ENCODE measurements around the gene GDPD5.
A peak's percentile ranks its signal among the peaks of the same experiment; 100 is the strongest.

GDPD5 gene

DNA sequence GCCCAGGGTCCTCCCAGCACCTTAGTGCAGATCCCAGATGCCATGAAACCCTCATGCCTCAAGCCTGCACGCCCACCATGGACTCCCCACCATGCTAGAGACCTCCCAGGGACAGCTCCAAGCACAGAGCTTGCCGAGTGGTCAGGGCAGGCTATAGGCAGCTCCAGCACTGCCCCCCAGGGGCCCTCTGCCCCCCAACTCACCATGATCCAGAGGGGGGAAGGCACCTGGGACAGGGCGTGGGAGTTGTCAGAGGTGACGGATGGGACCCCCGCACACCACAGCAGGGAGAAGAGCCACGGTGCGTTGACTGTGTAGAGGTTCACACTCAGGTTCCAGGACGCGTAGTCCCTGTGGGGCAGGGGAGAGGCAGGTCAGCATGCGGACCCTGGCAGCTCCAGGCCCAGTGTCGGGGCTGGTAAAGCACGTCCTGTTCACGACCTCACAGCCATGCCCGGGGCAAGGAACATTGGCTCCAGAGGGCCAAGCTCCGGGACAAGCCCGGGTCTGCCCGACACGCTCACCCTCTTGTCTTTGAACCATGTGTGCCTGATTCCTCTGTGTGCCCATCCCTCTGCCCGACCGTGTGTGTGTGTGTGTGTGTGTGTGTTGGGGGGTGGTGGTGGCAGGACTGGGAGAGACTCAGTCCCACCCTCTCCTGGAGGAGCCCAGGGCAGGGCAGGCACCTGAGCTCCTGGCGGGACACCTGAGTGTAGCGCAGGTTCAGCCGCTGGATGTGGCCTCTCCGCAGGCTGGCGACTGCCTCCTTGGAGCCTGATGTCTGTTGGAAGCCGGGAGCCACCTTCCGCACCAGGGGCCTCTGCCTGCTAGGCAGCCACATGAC, 84.6 kb downstream of the GDPD5 start:
- DNase-seq, result no peak
- intact Hi-C loops (cut with DNase I), result no loop called here

DNA sequence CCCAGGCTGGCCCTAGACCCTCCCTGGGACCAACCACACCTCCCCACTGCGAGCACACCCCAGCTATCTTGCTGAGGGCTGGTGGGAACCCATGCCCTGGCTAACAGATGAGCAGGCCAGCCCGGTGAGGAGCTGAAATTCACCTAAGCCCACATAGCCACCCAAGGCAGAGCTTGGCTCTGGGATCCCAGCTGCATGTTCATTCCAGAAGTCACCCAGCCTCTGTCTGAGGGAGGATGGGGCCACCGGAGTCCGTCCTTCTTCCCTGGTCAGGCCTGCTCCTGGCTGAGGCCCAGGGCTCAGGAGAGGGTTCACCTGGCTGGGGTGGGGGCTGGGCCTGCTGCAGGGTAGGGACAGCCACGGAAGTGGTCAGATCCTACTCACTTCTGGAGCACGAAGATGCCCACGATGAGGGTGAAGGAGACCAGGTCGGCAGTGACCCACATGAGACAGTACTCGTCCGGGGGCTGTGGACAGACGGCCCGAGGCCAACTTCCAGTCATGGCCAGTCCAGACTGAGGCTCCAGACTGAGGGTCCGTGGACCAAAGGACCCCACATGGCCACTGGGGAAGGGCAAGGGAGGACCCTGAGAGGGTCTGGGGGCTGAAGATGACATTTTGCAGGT, 86.1 kb downstream of the GDPD5 start:
- intact Hi-C loops (cut with DNase I), result no loop called here
- DNase-seq, result no peak

DNA sequence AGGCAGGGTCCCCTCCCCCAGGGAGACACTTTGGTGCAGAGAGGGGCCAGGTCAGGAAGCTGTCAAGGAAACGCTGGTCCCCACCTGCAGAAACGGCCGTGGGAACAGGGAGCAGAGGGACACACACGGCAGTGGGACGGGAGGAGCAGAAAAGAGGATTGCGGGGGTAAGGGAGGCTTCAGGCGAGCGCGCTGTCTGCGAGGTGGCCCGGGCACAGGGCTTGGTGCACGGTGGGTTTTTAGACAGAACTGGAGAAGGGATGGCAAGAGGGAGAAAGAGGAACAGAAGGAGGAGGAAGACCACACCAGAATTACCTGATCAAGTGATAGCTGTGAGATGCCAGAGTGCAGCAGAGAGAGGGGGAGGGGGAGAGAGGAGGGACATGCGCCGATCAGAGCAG, 86.7 kb downstream of the GDPD5 start:
- no peak for DNase-seq
- intact Hi-C loops (cut with DNase I), result no loop called here

DNA sequence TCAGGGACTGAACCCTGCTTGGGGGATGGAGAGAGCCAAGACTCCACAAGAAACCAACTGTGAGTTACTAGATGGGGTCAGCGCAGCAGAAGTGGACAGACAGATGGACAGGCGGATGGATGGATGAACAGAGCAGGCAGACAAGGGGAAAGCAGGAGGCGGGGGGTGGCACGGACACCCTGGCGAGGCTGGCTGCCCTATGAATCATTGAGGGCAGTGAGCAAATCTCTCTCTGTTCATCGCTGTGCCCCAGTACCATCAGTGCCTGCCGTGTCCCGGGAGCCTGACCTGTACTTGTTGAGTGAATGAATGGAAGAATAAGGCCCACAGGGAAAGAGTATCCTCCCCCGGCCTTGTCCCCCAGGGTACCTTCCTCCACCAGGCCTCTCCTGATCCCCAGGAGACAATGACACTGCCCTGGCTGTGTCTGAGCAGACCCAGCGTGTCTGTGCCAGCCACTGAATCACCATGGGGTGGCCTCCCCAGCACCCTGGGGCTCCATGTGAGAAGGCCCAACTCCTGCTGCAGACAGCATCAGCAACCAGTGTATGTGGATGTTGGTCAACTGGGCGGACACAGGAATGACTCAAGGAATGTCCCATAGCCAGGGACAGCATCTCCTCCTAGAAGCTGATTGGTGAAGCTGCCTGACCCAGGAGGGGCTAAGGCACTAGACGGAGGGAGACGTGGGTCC, 87.6 kb downstream of the GDPD5 start:
- no peak for DNase-seq
- intact Hi-C loops (cut with DNase I), result no loop called here

DNA sequence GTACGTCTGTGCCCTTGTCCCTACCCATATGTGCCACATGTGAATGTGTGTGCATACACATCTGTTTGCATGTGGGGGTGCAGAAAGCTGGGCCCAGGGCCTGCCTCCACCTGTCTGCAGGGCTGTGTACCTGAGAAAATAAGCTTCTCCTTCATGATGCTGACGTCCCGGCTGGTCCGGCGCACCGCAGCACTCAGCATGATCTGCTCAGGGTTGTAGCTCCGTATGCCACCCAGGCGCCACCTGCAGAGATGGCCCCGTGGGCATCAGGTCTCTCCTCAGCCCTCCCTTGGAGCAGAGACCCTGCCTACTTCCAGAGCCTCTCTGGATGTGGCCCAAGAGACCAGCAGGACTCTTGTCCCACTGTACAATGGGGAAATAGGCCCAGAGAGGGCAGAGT, 88.9 kb downstream of the GDPD5 start:
- intact Hi-C loops (cut with DNase I), result no loop called here
- DNase-seq, result no peak

DNA sequence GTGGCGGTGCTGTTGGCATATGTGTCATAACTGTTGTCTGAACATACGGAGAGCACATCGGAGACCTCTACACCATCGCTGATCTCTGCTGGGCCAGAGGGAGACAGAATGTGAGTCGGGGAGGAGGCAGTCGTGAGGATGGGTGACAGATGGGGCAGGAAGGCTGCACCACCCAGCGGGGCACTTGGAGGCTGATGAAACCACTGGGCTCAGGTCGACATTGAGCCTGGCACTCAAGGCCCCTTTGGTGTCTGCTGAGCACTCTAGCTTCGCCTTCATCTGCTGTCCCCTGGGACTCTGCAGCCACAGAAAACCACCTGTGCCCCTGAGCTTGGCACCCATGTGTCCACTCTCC, 90.2 kb downstream of the GDPD5 start:
- DNase-seq, result no peak
- intact Hi-C loops (cut with DNase I), result no loop called here

DNA sequence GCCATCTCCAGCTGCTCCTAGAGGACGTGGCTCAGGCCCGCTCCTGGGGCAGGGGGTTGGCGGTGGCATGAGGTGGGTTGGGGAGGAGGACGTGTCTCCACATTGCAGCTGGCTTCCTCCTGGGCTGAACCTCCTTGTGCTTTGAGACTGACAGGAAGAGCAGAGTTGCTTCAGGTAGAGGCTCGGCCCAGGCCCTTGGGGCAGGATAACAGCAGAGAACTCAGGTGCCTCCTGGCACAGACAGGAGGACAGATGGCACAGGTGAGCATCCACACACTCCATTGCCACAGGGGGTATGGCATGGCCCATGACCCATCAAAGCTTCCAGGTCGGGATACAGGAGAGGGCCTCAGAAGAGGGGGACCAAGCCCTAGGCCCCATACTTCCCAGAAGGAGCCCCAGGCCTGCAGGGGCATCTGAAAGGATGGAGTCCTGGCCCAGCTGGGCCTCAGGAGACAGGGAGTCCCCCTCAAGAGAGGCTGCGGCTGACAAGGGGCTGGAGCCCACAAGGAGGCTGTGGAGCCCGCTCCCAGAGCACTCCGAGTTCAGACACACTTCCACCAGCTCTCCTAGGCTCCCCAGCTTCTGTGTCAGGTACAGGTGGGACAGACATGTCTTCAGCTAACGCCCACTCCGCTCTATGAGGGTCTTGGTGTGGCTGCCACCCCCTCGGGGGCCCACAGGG, 90.7 kb downstream of the GDPD5 start:
- DNase-seq, result no peak
- intact Hi-C loops (cut with DNase I), result no loop called here

DNA sequence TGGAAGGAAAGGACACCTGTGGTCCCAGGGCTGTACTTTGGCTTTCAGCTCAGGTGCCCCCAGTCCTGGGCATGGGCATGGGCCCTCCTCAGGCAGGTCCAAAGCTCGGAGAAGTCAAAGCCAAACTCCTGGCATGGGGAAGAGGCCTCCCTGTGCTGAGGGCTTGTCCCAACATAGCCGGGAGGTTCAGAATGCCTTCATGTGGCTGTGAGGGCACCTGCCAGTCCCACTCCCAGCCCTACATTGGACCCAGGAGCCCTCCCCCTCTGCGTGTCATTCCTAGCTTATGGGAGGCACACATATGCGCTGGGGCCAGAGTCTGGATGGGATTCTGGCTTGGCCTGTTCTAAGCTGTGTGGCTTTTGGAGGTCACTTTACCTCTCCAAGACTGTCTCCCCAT, 91.7 kb downstream of the GDPD5 start:
- DNase-seq, result no peak
- intact Hi-C loops (cut with DNase I), result no loop called here

DNA sequence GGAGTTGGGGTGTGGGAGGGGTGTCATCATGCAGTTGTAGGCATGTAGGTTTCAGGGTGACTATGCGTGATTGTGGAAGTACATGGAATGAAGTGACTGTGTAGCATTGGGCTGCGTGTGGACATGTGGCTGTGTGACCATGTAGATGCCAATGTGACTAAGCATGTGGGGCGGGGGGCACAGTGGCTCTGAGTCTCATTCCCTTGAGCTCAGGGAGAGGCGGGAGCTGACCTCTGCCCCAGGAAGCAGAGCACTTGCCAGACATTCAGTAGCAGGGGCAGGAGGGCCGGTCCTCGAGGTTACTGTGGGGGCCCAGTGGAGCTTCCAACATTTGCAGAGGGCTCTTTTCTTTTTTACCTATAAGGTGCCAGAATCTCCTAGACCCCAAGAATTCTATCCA, 92.3 kb downstream of the GDPD5 start:
- intact Hi-C loops (cut with DNase I), result no loop called here
- no peak for DNase-seq

DNA sequence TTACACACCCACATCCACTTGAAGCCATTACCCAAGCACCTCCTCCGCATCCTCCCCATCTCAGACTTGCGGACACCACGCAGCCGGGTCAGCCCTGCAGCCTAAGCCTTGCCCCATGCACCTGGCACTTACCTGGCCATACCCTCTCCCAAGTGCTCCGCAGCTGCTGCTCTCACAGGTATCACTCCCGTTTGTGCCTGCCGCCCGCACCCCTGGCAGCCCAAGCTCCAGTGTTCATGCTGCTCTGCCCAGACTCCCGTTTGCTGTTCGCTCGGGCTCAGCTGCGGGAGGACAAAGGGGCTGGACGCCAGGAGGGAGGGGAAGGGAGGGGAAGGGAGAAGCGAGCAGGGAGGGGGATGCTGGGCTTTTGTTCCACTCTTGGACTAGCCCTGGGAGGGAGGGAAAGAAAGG, 92.8 kb downstream of the GDPD5 start, which contains the start of gene KLHL35:
Gene KLHL35, minus strand, starts transcription at position 293 of the 411 bp plus-strand sequence. CDS start 2,574 bp downstream, outside the sequence.
- peak in 40 of 42 donors; percentile 32 to 83 (median 60) for DNase-seq
- intact Hi-C loops (cut with DNase I), result no loop called here

DNA sequence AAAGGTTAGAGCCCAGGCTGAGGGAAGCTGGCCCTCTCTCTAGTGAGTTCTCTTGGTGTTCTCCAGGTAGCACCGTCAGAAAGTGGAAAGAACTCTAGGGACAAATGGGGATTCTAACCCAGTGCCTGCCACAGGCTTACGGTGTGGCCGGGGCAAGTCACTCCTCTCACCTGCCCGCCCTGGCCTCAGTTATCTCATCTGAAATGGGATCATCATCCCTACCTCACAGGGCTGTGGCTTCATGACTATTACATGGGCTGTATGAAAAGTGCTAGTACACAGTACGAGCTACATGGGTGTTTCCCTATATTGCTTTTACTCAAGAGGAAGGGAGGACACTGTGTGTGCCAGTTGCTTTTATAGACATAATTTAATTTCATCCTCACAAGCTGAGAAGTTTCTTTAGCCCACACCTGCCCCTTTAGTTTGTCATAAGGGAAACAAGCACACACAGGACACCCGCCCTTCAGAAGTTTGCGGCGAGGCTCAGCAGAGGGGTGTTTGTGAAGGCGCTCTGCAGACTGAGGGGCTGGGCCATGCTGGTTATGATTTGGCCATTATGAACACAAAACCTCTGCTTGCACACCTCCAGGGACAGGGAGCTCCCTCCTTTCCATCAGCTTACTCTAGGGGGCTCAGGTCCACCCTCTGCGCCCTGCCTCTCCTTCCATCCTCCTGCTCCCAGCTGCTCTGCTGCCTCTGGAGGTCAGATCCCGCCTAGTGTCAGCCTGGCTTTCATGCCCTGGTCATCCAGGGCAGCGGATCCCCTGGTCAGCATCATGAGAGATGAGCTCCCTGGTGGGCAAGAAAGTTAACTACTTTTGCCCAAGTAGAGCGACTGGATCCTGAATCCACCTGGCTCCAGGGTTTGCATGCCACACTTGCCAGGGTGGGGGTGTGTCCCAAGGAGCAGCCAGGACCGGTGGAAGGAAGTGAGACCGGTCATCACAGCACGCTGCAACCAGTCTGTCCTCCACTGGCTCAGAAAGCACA, 93.9 kb downstream of the GDPD5 start:
- peak in 2 of 42 donors; percentile 17 to 55 for DNase-seq
- intact Hi-C loops (cut with DNase I), result no loop called here

DNA sequence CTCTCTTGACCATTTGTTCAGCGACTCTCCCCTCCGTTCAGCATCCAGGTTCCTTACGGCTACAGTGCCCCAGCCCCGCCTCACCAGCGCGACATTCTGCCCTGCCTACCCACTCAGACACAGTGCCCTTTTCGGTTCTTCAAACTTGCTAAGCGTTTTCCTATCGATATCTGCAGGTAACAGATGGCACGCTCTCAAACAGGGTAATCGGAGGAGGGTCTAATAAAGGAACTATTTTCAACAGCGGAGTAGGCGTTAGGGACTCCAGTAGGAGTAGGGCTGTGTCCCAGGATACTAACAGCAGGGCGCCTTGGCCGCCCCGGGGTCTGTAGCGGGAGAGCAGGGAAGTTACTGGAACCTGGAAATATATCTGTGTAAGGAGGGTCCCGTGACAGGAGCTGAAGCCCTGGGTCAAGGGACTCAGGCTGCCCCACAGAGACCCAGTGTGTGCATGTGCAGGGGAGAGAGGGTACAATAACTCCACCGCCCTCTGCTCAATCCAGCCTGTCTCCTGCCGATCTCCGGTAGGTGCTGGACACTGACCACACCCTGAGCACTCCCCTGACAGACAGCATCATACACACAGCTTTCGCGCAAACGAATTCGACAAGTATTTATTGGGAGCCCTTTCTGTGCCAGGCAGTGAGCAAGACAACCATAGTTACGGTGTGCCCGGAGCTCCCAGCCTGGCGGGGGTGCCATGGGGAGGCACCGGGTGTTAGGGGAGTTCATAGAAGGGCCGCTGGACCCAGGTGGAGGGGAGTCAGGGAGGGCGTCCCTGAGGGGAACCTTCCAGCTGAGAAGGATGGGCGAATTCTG, 94.8 kb downstream of the GDPD5 start:
- DNase-seq, result peak in 1 of 42 donors; percentile 23

DNA sequence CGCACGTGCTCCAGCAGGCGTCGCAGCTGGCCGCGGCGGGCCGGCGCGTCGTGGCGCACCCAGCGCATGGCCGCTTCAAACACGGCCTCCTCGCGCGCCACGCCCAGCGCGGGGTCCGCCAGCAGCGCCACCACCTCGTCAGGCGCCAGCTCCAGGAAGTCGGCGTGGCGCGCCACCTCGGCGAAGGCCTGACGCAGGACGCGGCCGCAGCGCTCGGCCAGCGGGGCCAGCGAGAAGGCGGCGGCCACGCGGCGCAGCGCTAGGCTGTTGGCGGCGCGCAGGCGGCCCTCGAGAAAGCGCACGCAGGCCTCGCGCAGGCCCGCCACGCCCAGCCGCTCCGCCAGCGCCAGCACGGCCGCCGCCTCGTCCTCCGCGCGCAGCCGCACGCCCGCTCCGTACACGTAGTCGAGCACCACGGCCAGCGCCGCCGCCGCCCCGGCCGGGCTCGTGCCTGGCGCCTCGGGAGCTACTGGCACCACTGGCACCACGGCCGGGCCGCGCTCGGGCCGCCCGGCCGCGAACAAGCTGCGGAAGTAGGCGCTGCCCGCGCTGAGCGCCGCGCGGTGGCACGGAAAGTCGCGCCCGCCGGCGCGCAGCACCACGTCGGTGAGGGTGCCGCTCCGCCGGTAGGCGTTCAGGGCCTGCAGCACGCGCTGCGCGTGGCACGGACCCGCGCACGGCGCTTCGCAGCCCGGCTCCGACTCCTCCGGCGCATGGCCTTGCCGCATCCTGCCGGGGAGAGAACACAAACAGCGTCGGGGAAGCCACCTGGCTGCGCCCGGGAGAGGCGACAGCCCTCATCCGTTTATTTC, 95.6 kb downstream of the GDPD5 start:
- intact Hi-C loops (cut with DNase I), result no loop called here

More for the DNA sequence above, 94.8 kb downstream of the GDPD5 start:
- intact Hi-C loops (cut with DNase I), result no loop called here

DNA sequence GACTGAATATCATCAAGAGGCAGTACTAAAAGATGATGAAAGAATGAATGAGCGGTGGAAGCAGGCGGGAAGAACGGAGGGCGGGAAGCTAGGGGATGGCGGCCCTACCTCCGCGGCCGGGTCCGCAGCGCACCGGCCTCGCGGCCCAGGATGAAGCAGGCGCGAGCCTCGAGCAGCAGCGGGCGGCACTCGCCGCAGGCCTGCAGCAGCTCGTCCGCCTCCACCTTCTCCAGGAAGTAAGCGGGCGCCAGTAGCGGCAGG, 96.2 kb downstream of the GDPD5 start:
- intact Hi-C loops (cut with DNase I), result no loop called here
- no peak for DNase-seq

More for the DNA sequence above, 95.6 kb downstream of the GDPD5 start:
- peak in 41 of 42 donors; percentile 29 to 85 (median 70) for DNase-seq

DNA sequence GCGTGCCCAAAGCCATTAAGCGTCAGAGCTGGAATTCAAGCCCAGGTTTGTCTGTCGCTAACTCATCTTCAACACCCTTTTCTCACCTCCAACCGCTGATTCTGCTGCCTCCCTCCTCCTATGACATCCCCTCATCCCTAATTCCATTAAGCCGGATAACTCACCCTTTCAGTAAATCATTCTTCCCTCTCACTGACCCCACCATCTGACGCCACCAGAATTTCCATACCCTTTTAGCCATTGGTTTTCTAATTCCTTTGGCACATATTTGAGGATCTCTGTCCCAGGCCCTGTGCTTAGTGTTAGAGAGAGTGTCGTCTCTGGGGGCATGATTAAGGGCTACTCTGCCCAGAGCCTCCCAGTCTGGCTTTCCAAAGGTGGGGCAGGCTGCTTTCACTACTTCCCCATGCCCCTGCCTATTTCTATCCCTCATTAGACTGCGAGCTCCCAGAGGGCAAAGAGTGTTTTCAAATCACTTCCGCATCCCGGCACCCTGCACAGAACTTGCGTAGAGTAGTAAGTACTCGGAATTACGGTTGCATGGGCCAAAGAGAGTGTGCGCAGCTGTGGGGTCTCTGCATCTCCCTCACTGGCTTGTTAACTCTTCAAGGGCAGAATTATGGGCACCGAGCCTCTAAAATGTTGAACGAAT, 96.6 kb downstream of the GDPD5 start:
- intact Hi-C loops (cut with DNase I), result no loop called here
- DNase-seq, result no peak

DNA sequence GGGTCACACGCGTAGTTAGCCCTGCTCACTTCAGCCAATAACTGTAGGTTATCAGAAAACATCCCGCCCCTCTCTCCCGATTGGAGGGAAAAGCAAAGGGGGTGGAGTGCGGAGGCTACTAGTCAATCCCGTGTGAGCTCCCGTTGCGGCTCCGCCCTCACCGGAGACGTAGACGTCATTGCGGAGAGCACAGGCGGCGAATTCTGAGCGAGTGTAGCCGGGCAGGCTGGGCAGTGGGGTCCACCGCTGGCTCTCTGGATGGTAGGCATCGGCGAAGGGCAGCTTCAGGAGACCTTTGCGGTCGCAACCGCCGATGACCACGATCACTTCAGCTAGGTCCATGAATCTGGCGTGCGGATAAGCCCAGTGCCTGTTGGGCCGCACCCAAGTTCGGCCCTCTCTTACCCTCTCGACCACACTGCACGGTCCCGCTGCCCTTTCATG, 97.4 kb downstream of the GDPD5 start:
- DNase-seq, result peak; percentile 60 to 97 (median 92)
- intact Hi-C loops (cut with DNase I), result no loop called here

Measured in head of caudate nucleus (tissue), 42 donors.